H7 (cell line): Measurements from ENCODE around the gene LEPROT. TPM values are rescaled to one million over a fixed set of nuclear protein-coding genes. Genes with fewer than 3 reads are reported as not detected.

Experiments used
- DNase-seq: peaks from one replicate; pipeline ENCODE4 v3.0.0; 2012
- H3K27me3 ChIP-seq: 2 replicates; pipeline ENCODE4 v1.6.0; 2011; ENCODE audit warnings: mild to moderate bottlenecking, low read length; ENCODE audit not compliant: control insufficient read depth, insufficient read depth
- H3K36me3 ChIP-seq: replicated peaks from 2 replicates; pipeline ENCODE4 v1.5.1; 2011; ENCODE audit warnings: low read length; ENCODE audit not compliant: control insufficient read depth, insufficient read depth
- H3K4me3 ChIP-seq: 2 replicates; pipeline ENCODE4 v1.5.1; 2011; ENCODE audit warnings: low read depth, mild to moderate bottlenecking, control low read depth, low read length, moderate library complexity; ENCODE audit not compliant: insufficient read depth
- total RNA-seq: library from RNA; depleted of rRNA; stranded (reverse); fragments of >200 nt; shearing (Covaris generic); gene quantifications from 2 replicates; pipeline ENCODE4 v1.2.3, GENCODE V29; 2014

The LEPROT gene
- total RNA-seq, 1 experiment from 2014 or later = 26.8 TPM

DNA sequence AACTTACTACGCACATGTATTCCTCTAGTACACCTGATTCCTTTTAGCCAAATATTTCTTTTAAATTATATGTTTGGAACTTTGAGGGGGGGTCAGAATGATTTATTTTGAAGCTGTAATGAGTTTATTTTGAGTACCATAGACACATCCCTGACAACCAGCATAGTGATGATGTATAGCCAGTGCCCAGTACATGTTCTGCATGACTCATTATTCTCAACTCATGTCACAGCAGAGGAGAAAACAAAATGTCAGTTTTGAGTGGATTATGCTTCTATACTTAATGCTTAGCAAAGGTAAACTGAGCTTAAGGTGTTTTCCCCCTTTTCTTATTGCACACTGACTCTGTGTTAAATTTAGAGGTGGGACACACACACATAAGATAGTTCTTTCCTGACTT, 22.4 kb upstream of the LEPROT start:
- no peak for DNase-seq
- Histone ChIP-seq H3K4me3 (no peak overlapping the region), H3K36me3 (no peaks in the 10 kb centered on the region), H3K27me3 (no peaks in the 10 kb centered on the region)

DNA sequence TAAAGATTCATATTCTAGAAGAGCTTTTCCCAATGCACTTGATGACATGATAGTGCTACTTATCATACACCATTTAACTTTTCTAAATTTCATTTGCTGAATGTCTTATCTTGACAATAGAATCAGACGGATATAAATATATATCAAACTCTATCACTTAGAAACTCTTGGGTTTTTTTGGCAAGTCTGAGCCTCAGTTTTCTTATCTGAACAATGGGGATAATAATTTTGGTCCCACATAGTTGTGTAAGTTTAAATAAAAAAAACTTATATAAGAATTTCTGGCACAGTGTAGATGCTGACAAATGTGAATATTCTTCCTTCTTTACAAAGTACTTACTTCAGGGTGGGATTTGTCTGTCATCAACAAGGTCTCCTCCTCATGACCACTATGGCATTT, 21.5 kb upstream of the LEPROT start:
- no peaks in the 10 kb centered on the region for H3K36me3 ChIP-seq
- H3K4me3 ChIP-seq = no peak overlapping the region
- no peak for DNase-seq
- no peaks in the 10 kb centered on the region for H3K27me3 ChIP-seq

DNA sequence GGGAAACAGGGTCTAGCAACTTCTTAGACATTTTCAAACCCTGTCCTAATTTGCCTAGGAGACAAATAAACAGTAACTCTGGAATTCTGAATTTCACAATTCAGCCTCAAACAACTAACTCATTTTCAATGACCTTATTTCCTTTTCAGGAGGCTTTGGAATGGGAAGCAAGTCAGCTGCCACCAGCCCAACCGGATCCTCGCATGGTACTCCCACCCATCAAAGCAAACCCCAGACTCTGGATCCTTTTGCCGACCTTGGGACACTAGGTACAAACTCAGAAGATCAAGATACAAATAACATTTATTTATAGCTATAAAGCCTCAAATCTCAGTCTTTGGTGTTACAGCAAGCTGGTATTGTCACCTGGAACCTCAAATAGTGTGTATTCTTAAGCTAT, 18.9 kb upstream of the LEPROT start:
- Histone ChIP-seq H3K4me3 (no peak overlapping the region), H3K27me3 (no peaks in the 10 kb centered on the region), H3K36me3 (no peaks in the 10 kb centered on the region)
- no peak for DNase-seq

DNA sequence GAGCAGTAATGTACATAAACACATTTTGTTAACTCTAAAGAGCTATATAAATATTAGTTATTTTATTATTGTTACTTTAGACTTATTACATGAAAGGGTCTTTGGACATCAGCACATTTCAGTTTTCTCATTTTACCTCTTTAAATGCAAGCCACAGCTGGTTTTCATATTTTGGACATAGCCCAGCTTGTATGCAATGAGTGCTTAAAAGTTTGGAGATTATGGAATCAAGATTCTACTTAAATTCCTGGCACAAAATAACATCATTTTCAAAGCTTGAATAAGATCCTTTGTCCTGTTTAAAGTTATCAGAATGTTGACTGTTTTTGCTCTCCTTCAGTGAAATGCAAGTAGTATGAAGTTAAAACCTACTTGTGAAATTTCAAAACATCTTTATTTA, 15.5 kb upstream of the LEPROT start:
- H3K36me3 ChIP-seq = no peaks in the 10 kb centered on the region
- DNase-seq = no peak
- H3K27me3 ChIP-seq = no peaks in the 10 kb centered on the region
- no peak overlapping the region for H3K4me3 ChIP-seq

DNA sequence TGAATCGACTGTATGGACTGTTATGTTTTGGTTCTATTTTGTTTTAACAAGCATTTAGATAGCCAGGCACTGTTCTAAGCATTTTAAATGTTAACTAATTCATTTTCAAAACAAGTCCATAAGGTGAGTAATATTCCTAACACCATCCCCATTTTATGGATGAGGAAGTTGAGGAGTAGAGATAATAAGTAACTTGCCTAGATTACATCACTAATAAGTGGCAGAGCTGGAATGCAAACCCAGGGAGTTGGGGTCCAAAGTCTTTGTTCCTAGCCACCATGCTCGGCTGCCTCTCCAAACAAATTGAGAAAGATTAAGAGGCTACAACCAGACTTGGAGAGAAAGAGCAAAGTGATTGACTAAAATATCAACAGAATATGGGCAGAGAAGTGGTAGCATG, 12.6 kb upstream of the LEPROT start:
- Histone ChIP-seq H3K4me3 (no peak overlapping the region), H3K27me3 (no peaks in the 10 kb centered on the region), H3K36me3 (no peaks in the 10 kb centered on the region)
- no peak for DNase-seq

DNA sequence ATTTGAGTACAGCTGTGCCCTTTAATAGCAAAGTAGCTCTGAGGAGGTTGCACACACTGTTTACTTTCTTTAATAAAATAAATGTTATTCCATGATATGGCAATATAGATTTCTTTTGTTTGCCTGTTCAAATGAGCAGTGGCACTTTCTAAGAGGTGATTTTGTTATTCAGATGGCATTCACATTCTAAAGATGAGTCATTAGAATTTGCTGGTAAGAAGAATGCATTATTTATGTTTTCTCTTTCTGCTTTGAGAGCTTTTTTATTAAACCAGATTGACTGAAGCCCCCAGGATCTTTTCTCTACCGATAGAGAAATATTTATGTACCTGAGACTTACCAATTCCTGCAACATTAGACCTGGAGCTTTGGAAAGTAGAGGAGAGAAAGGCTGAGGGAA, 11.2 kb upstream of the LEPROT start:
- Histone ChIP-seq H3K27me3 (no peaks in the 10 kb centered on the region), H3K36me3 (no peaks in the 10 kb centered on the region)
- DNase-seq = no peak

DNA sequence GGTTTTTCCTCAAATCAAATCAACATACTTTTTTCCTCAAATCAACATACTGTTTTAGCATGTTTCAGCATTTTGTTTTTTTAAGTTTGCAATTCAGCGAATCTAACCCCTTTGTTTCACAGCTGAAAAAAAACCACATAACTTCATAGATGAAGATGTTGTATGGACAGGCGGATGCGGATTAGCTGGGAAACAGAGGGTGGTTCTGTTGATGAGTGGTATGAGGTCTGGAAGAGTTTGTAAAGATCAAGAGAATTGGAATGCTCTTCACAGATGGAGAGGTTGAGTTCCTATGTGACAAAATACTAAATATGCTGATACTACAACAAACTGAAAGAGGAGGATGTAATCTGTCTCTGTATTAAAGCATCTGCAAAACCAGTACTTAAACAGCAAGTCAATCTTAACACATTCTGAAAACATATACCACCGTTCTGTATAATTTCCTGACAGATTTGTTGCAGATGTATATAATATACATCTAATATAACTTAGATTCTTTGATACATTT, 10.6 kb upstream of the LEPROT start:
- H3K36me3 ChIP-seq = no peaks in the 10 kb centered on the region
- H3K4me3 ChIP-seq = no peak overlapping the region
- DNase-seq = no peak
- H3K27me3 ChIP-seq = no peaks in the 10 kb centered on the region

More for the DNA sequence above, 11.2 kb upstream of the LEPROT start:
- no peak overlapping the region for H3K4me3 ChIP-seq

DNA sequence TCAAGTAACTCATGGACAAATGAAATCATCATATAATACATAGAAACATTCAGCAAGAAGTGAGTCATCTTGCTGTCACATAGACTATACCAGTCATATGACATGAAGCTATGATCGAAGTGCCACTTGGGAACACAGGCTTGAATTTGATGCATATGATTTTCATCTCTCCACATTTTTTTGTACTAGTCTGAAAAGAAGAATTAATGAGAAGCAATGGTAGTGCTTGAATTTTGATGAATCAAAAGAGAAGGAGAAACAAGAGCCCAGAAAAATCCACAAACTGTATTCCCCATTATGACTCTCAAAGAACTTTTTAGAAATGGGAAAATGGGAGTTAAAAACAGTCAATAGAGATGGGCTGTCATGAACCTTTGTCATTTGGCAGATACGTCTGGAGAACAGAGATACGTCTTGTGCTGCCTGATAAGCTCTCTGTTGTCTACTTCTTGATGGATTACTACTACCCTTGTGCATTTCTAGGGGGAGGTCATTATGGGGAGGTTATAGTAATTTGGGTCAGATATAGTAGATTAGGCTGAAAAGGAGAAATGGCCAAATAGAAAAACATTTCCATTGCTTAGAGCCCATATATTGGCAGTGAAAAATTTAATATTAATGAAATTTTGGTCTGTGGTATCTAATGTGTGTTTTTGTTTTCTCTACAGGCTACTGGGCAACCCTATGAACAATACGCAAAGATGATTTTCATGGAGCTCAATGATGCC, 8.0 kb upstream of the LEPROT start:
- DNase-seq = no peak
- no peaks in the 10 kb centered on the region for H3K27me3 ChIP-seq
- H3K36me3 ChIP-seq = no peaks in the 10 kb centered on the region
- H3K4me3 ChIP-seq = no peak overlapping the region

DNA sequence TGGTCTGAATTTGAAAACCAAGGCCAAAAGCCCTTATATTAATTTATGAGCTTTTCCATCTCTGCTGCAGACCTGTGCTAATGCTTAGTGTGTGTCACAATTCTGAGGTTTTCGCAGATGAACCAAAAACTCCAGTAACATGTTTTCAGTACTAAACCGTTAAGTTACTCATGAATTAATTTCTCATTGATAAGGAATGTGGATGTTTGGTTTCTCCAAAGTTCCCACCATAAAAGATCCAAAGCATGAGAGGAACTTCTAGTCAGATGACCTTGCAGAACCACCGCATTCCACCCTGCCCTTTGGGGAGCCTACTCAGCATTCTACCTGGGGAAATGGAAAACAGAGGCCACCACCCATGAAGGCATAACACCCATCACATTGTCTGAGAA, 7.5 kb upstream of the LEPROT start:
- H3K4me3 ChIP-seq = no peak overlapping the region
- H3K36me3 ChIP-seq = no peaks in the 10 kb centered on the region
- DNase-seq = no peak
- no peaks in the 10 kb centered on the region for H3K27me3 ChIP-seq

DNA sequence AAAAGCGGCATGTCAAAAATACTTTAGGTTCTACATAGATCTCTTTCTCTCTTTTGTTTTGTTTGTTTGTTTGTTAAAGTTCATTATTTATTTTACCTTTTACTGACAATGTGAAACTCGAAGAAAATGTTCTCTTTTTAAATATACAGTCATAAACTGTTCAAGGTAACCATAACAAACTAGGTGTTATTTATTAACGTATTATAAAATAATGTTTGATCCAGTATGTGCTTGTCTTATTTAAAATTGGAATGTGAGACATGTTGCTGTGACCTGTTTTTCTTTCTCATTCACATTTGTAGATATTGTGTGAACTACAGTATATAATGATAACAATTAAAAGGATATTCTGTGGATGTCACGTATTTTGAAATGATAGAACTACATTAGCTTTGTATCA, 5.9 kb upstream of the LEPROT start:
- no peaks in the 10 kb centered on the region for H3K27me3 ChIP-seq
- DNase-seq = no peak
- no peak overlapping the region for H3K4me3 ChIP-seq
- no peaks in the 10 kb centered on the region for H3K36me3 ChIP-seq

DNA sequence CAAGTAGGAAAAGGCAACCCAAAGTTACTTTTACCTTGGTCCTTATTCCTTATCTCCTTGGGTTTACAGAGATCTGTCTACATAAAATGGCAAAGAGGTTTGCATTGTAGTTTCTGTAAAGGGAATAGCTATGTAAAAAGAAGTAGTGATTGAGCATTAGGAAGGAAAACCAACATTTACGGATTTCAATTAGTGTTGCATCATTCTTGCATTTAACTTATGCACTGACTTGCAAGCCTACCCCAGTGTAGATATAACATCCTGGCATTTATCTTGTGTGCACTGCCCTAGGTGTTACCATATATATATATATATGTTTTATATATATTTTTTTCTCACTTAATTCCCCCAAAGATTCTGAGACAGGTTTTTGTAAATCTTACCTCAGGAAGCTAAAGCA, 3.7 kb upstream of the LEPROT start:
- no peak overlapping the region for H3K4me3 ChIP-seq
- DNase-seq = no peak
- no peaks in the 10 kb centered on the region for H3K27me3 ChIP-seq
- no peaks in the 10 kb centered on the region for H3K36me3 ChIP-seq

DNA sequence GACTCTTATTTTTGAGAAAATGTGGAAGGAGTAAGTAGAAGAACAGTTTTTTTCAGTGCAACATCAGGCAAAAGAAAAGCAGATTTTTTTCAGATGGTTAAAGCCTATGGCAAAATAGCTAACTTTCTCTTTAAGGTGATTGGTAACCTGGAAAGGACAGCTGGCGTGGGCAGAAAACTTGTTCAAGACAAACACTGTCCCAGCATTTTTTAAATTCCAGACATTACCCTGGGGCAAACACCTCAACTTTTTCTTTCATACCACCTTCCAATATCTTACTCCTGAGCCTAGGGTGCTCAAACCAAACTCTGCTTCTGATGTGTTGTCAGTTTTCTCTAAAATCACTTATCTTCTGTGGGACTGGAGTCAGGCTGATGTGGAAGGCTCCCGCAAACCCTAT, 2.7 kb upstream of the LEPROT start:
- Histone ChIP-seq H3K27me3 (no peaks in the 10 kb centered on the region), H3K36me3 (no peaks in the 10 kb centered on the region), H3K4me3 (no peak overlapping the region)
- no peak for DNase-seq

DNA sequence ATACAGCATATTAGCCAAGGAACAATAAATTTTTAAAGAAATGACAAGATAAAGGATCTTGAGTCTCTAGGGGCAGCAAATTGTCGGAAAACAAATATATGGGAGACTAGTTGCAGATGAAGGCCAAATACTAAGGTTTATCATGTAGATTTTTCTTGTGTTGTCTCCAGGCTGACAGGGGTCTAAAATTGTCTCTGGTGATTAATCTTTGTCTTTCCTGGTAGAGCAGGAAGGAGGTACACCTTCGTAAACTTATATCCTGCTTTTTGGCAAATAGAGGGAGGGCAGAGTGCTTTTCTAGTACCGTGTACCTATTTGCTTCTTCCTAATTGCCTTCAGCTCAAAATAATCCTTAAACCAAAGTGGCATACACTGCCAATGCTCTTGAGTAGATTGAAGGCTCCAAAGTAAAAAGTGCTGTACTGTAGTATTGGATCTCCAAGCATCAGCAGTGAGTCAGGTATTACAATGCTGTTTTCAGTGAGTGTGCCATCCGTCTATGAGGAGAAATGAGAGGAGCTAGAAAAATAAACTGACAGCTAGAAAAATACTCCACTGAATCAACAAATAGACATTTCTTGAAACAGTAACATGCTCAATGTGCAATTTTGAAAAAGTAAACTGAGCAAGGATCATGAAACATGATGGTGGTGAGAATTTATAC, 1.8 kb upstream of the LEPROT start:
- Histone ChIP-seq H3K36me3 (no peaks in the 10 kb centered on the region), H3K4me3 (no peak overlapping the region)
- no peak for DNase-seq

DNA sequence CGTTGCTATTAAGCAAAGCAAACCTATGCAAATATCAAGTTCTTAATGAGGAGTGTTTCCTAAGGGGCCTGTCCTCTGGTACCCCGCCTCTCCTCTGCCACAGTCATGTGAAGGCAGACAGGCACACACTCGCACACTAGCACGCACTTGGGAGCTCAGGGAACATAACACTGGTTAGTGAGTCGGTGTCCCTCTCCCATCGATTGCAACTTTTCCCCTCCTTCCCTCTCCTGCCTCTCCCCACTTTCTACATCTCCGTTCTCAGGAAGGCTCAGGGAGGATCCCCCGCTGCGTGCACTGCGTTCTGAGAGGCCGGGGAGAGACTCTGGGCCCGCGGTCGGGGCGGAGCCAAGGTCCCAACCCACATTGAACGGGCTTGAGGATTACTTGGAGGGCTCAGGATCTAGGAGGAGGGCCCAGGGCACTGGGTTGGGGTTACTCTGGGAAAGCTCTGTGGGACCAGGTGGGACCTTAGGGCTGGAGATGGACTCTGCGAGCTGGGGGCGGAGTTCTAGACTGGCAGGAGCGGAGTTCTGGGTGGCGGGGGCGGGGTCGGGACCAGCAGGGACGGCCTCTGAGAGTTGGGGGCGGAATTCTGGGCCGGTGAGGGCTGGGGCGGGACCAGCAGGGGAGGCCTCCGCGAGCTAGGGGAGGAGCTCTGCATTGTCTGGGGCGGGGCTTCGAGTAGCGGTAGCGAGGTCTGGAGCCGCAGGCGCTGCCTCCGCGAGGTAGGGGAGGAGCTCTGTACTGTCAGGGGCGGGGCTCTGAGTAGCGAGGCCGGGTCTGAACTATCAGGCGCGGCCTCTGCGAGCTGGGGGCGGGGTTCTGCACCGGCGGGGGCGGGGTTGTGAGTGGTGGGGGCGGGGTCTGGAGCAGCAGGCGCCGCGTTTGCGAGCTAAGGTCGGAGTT, 533 bp upstream of the LEPROT start:
- peak overlapping the region; percentile 94 for H3K4me3 ChIP-seq
- no peaks in the 10 kb centered on the region for H3K36me3 ChIP-seq
- H3K27me3 ChIP-seq = no peaks in the 10 kb centered on the region
- peak; percentile 96 for DNase-seq

More for the DNA sequence above, 1.8 kb upstream of the LEPROT start:
- H3K27me3 ChIP-seq = no peaks in the 10 kb centered on the region
